HCT116 (cell line): ENCODE data around the gene IL36G. TPM values are rescaled to one million over a fixed set of nuclear protein-coding genes. Genes with fewer than 3 reads are reported as not detected.

Experiments
- ATAC-seq: fragments of 200-7000 bp; cut with Tn5 transposase; 2 replicates; pipeline ENCODE4 v1.9.1; 2020; ENCODE audit warnings: mild to moderate bottlenecking, moderate library complexity
- BruUV-seq: library from RNA; stranded (reverse); fragments of 400-500 nt; replicated peaks from 2 replicates; lab custom pipeline; 2021; lab: Mats Ljungman, UMichigan
- CTCF ChIA-PET: fragments of 300-600 bp; sonication (Branson Sonifier 250); formaldehyde crosslinking; loops from one replicate; lab custom pipeline; 2021; ENCODE audit warnings: antibody characterized with exemption; lab: Charles Lee
- POLR2A ChIA-PET: fragments of 300-600, 350-600 bp; sonication (Branson Sonifier 250); formaldehyde crosslinking; loops from one replicate; lab custom pipeline; 2021; ENCODE audit warnings: antibody characterized with exemption; lab: Charles Lee
- RAD21 ChIA-PET, 2 experiments: fragments of 300-600 bp; sonication (Branson Sonifier 250); formaldehyde crosslinking; loops; one replicate each; lab custom pipeline; 2023; ENCODE audit warnings: low total read pairs in 2 of 2; ENCODE audit not compliant: uncharacterized antibody in 2 of 2, unreplicated experiment in 2 of 2, low non-redundant PET in 1 of 2; lab: Charles Lee
- DNase-seq: peaks from one replicate; pipeline ENCODE4 v3.0.0-alpha.2; 2010; ENCODE audit warnings: low read depth, low spot score
- H2AFZ ChIP-seq: fragments of 200-600 bp; shearing (Covaris generic), sonication (generic); 2 replicates; pipeline ENCODE4 v1.6.1; 2017; ENCODE audit warnings: low read depth, mixed run types, mixed read lengths, antibody characterized with exemption, low read length; ENCODE audit not compliant: poor library complexity, severe bottlenecking
- H3K27ac ChIP-seq: 2 replicates; pipeline ENCODE4 v1.5.1; 2012; ENCODE audit warnings: low read depth, low read length
- H3K27me3 ChIP-seq: fragments of 200-600 bp; sonication (generic); 2 replicates; pipeline ENCODE4 v1.6.1; 2016; ENCODE audit warnings: mixed run types, low read length, mixed read lengths; ENCODE audit not compliant: insufficient read depth
- H3K36me3 ChIP-seq, 2 experiments: fragments of 200-500 bp in 1 of 2; fragments of 200-600 bp in 1 of 2; sonication (Bioruptor generic) in 1 of 2; sonication (generic) in 1 of 2; 2 replicates each; pipeline versions ENCODE4 v1.5.1 to v1.6.1; 2014 to 2016; ENCODE audit warnings: low read length in 2 of 2, inconsistent platforms in 1 of 2, mixed read lengths in 1 of 2, mixed run types in 1 of 2; ENCODE audit not compliant: insufficient read depth in 2 of 2, control insufficient read depth in 1 of 2
- H3K4me1 ChIP-seq, 2 experiments: fragments of 200-600 bp in 1 of 2; sonication (generic) in 1 of 2; 2 replicates each; pipeline versions ENCODE4 v1.5.1 to v1.6.1; 2012 to 2017; ENCODE audit warnings: low read length in 2 of 2, inconsistent platforms in 1 of 2, mild to moderate bottlenecking in 1 of 2, mixed read lengths in 1 of 2, mixed run types in 1 of 2, moderate library complexity in 1 of 2; ENCODE audit not compliant: insufficient read depth in 2 of 2, control insufficient read depth in 1 of 2
- H3K4me2 ChIP-seq: fragments of 200-600 bp; sonication (generic); 2 replicates; pipeline ENCODE4 v1.6.1; 2017; ENCODE audit warnings: mixed run types, low read length, mixed read lengths
- H3K4me3 ChIP-seq, 2 experiments: fragments of 200-600 bp in 1 of 2; sonication (generic) in 1 of 2; replicated peaks in 1 of 2; 2 replicates each; pipeline ENCODE4 v1.5.1; 2011 to 2016; ENCODE audit warnings: low read length in 2 of 2, control low read depth in 1 of 2, low read depth in 1 of 2, mild to moderate bottlenecking in 1 of 2, mixed read lengths in 1 of 2, mixed run types in 1 of 2
- H3K79me2 ChIP-seq: fragments of 200-600 bp; sonication (generic); 2 replicates; pipeline ENCODE4 v1.6.1; 2017; ENCODE audit warnings: mild to moderate bottlenecking, mixed run types, low read length, moderate library complexity, mixed read lengths; ENCODE audit not compliant: insufficient read depth
- H3K9ac ChIP-seq: fragments of 200-600 bp; sonication (generic); 2 replicates; pipeline ENCODE4 v1.6.1; 2016; ENCODE audit warnings: low read length, mixed read lengths
- H3K9me2 ChIP-seq: fragments of 200-600 bp; sonication (generic), shearing (Covaris generic); 2 replicates; pipeline ENCODE4 v1.6.1; 2017; ENCODE audit warnings: mixed run types, mild to moderate bottlenecking, moderate library complexity; ENCODE audit not compliant: insufficient read depth
- H3K9me3 ChIP-seq, 2 experiments: fragments of 200-500 bp in 1 of 2; fragments of 200-600 bp in 1 of 2; sonication (Bioruptor generic) in 1 of 2; sonication (generic) in 1 of 2; 2 replicates each; pipeline ENCODE4 v1.6.1; 2014 to 2017; ENCODE audit warnings: low read length in 2 of 2, mixed read lengths in 2 of 2, inconsistent platforms in 1 of 2, low read depth in 1 of 2, mild to moderate bottlenecking in 1 of 2, mixed run types in 1 of 2, moderate library complexity in 1 of 2; ENCODE audit not compliant: control insufficient read depth in 1 of 2, insufficient read depth in 1 of 2
- H4K20me1 ChIP-seq: fragments of 200-600 bp; sonication (generic), shearing (Covaris generic); 2 replicates; pipeline ENCODE4 v1.6.1; 2017; ENCODE audit warnings: mixed run types, mild to moderate bottlenecking, moderate library complexity; ENCODE audit not compliant: insufficient read depth
- CEBPB ChIP-seq: IDR thresholded peaks from 2 replicates; pipeline ENCODE4 v1.6.1; 2012; ENCODE audit warnings: low read depth
- EZH2phosphoT487 ChIP-seq: fragments of 200-600 bp; IDR thresholded peaks from 2 replicates; pipeline ENCODE4 v1.6.1; 2018; ENCODE audit warnings: antibody characterized with exemption, borderline replicate concordance
- MAX ChIP-seq: IDR thresholded peaks from 2 replicates; pipeline ENCODE4 v1.6.1; 2012
- SP1 ChIP-seq: IDR thresholded peaks from 2 replicates; pipeline ENCODE4 v1.6.1; 2012; ENCODE audit warnings: low read depth
- SRF ChIP-seq: IDR thresholded peaks from 2 replicates; pipeline ENCODE4 v1.6.1; 2012; ENCODE audit warnings: low read depth
- intact Hi-C: fragments of 100-400 bp; cut with micrococcal nuclease; formaldehyde crosslinking; loops from 2 replicates; pipeline ENCODE4 v1.10.0; 2022
- total RNA-seq: library from RNA; stranded (reverse); gene quantifications from one replicate; pipeline ENCODE4 v1.2.1, GENCODE V29; 2021; ENCODE audit not compliant: unreplicated experiment

The IL36G gene
- total RNA-seq, 1 experiment from 2014 or later: not detected

- no peaks in the 10 kb centered on the region for H3K79me2 ChIP-seq
- H3K27me3 ChIP-seq: no peaks in the 10 kb centered on the region
- no peak overlapping the region for H3K4me3 ChIP-seq
- POLR2A ChIA-PET: no interaction called here
- H3K9ac ChIP-seq: no peak overlapping the region
- H2AFZ ChIP-seq: no peak overlapping the region
- H3K9me3 ChIP-seq: peaks cover 0 to 7% of the 10 kb centered on the region in 2 experiments; a peak in 2 of 4 replicates
- CTCF ChIA-PET: no interaction called here
- intact Hi-C loops: no loop called here
- no peak overlapping the region for H3K27ac ChIP-seq
- BruUV-seq: no TSS peak
- no peak for ATAC-seq
- no peak for TF ChIP-seq MAX
- H3K9me2 ChIP-seq: no peaks in the 10 kb centered on the region; the same call in 1 of the 2 replicates
- no peaks in the 10 kb centered on the region for H4K20me1 ChIP-seq
- no peaks in the 10 kb centered on the region for H3K36me3 ChIP-seq
- RAD21 ChIA-PET: no interaction called here
- no peak overlapping the region for H3K4me2 ChIP-seq
- DNase-seq: no peak
- H3K4me1 ChIP-seq: no peaks in the 10 kb centered on the region
Measured at GRCh38 chr2:112994648-112995047, 16.8 kb downstream of the IL36G start.

- Histone ChIP-seq H3K9me2 (no peaks in the 10 kb centered on the region; the same call in 1 of the 2 replicates), H3K79me2 (no peaks in the 10 kb centered on the region), H3K4me2 (no peak overlapping the region), H3K9me3 (peaks cover 4 to 12% of the 10 kb centered on the region in 2 experiments; a peak in 3 of 4 replicates), H3K27ac (no peak overlapping the region), H3K36me3 (no peaks in the 10 kb centered on the region), H3K4me3 (no peak overlapping the region), H3K27me3 (no peaks in the 10 kb centered on the region), H3K9ac (no peak overlapping the region), H4K20me1 (no peaks in the 10 kb centered on the region), H2AFZ (no peak overlapping the region), H3K4me1 (no peaks in the 10 kb centered on the region)
- TF ChIP-seq EZH2phosphoT487: no peak
- no peak for TF ChIP-seq SP1
- no peak for TF ChIP-seq MAX
- TF ChIP-seq CEBPB: no peak
- TF ChIP-seq SRF: no peak
- ChIA-PET CTCF (no interaction called here), POLR2A (no interaction called here), RAD21 (no interaction called here)
- DNase-seq: no peak
- BruUV-seq: no TSS peak
- intact Hi-C loops: no loop called here
- ATAC-seq: no peak
Measured at GRCh38 chr2:112995346-112995920, 17.6 kb downstream of the IL36G start.
